PC-3 (cell line): Measurements from ENCODE around the gene KDM1A. TPM values are rescaled to one million over a fixed set of nuclear protein-coding genes. Genes with fewer than 3 reads are reported as not detected.
A peak's percentile ranks its signal among the peaks of the same experiment; 100 is the strongest.
"Not testable (repeated sequence)": the region's sequence is repeated elsewhere in the genome, so short reads cannot be mapped to it uniquely, and the experiment has no call there.

Source experiments
- ATAC-seq: fragments of 200-7000 bp; cut with Tn5 transposase; 2 replicates; pipeline ENCODE4 v1.9.1; 2020; ENCODE audit warnings: mild to moderate bottlenecking, moderate library complexity
- BruUV-seq: library from RNA; stranded (reverse); fragments of 400-500 nt; replicated peaks from 2 replicates; lab custom pipeline; 2021; lab: Mats Ljungman, UMichigan
- CTCF ChIA-PET: fragments of 300-600 bp; sonication (Branson Sonifier 250); formaldehyde crosslinking; loops from one replicate; lab custom pipeline; 2022; ENCODE audit warnings: antibody characterized with exemption; lab: Charles Lee
- POLR2A ChIA-PET: fragments of 300-600 bp; sonication (Branson Sonifier 250); formaldehyde crosslinking; loops from one replicate; lab custom pipeline; 2022; ENCODE audit warnings: antibody characterized with exemption; ENCODE audit not compliant: unreplicated experiment; lab: Charles Lee
- DNase-seq: peaks from one replicate; pipeline ENCODE4 v3.0.0-alpha.2; 2015
- H2AFZ ChIP-seq: fragments of 300-600 bp; sonication (generic); 2 replicates; pipeline ENCODE4 v1.6.0; 2016; ENCODE audit warnings: antibody characterized with exemption, low read length
- H3F3A ChIP-seq: fragments of 300-600 bp; sonication (generic); one replicate; pipeline ENCODE4 v1.6.0; 2017; ENCODE audit warnings: antibody characterized with exemption, low read length, control low read depth, mild to moderate bottlenecking; ENCODE audit not compliant: unreplicated experiment
- H3K27ac ChIP-seq: fragments of 300-600 bp; sonication (generic); 2 replicates; pipeline ENCODE4 v1.5.1; 2016; ENCODE audit warnings: mild to moderate bottlenecking, low read length
- H3K27me3 ChIP-seq: fragments of 300-600 bp; sonication (generic); 2 replicates; pipeline ENCODE4 v1.6.1; 2016; ENCODE audit warnings: low read length, mixed read lengths
- H3K36me3 ChIP-seq: fragments of 300-600 bp; sonication (generic); 2 replicates; pipeline ENCODE4 v1.6.1; 2016; ENCODE audit warnings: low read depth, mixed run types, low read length, mixed read lengths
- H3K4me1 ChIP-seq: fragments of 300-600 bp; sonication (generic); 2 replicates; pipeline ENCODE4 v1.5.1; 2016; ENCODE audit warnings: low read length; ENCODE audit not compliant: insufficient read depth
- H3K4me2 ChIP-seq: fragments of 300-600 bp; sonication (generic); 2 replicates; pipeline ENCODE4 v1.6.0; 2016; ENCODE audit warnings: low read length
- H3K4me3 ChIP-seq: fragments of 300-600 bp; sonication (generic); 2 replicates; pipeline ENCODE4 v1.5.1; 2016; ENCODE audit warnings: mild to moderate bottlenecking, low read length, mixed read lengths
- H3K79me2 ChIP-seq: fragments of 300-600 bp; sonication (generic); 2 replicates; pipeline ENCODE4 v1.6.1; 2017; ENCODE audit warnings: low read length, mixed read lengths
- H3K9ac ChIP-seq: fragments of 300-600 bp; sonication (generic); 2 replicates; pipeline ENCODE4 v1.6.0; 2016; ENCODE audit warnings: mild to moderate bottlenecking, low read length
- H3K9me2 ChIP-seq: fragments of 300-600 bp; sonication (generic); replicated peaks from 2 replicates; pipeline ENCODE4 v1.6.1; 2016; ENCODE audit warnings: mixed run types, low read length, mixed read lengths
- H3K9me3 ChIP-seq: fragments of 300-600 bp; sonication (generic); 2 replicates; pipeline ENCODE4 v1.6.1; 2016; ENCODE audit warnings: low read length, mixed read lengths
- H4K20me1 ChIP-seq: fragments of 300-600 bp; sonication (generic); 2 replicates; pipeline ENCODE4 v1.6.1; 2016; ENCODE audit warnings: low read length, mixed read lengths
- CTCF ChIP-seq: fragments of 300-600 bp; sonication (generic); conservative IDR thresholded peaks from 2 replicates; pipeline ENCODE4 v1.5.1; 2017; ENCODE audit warnings: antibody characterized with exemption, low read depth, mild to moderate bottlenecking, low read length
- EZH2 ChIP-seq: fragments of 300-600 bp; sonication (generic); IDR thresholded peaks from one replicate; pipeline ENCODE4 v1.6.1; 2017; ENCODE audit warnings: antibody characterized with exemption, mild to moderate bottlenecking, low read length; ENCODE audit not compliant: unreplicated experiment
- EZH2phosphoT487 ChIP-seq: fragments of 300-600 bp; sonication (generic); IDR thresholded peaks from 2 replicates; pipeline ENCODE4 v1.6.1; 2018; ENCODE audit warnings: mild to moderate bottlenecking, antibody characterized with exemption, low read length, borderline replicate concordance
- intact Hi-C: fragments of 100-400 bp; cut with micrococcal nuclease; formaldehyde crosslinking; loops from 2 replicates; pipeline ENCODE4 v1.9.0; 2023
- total RNA-seq: library from RNA; depleted of rRNA; stranded (reverse); fragments of >200 nt; gene quantifications from 2 replicates; pipeline ENCODE4 v1.2.3, GENCODE V29; 2014

Gene KDM1A
- total RNA-seq, 1 experiment from 2014 or later = 186 TPM

GRCh38 chr1:23004112-23004511 is 15.2 kb upstream of the KDM1A start:
- CTCF ChIA-PET = no interaction called here
- Histone ChIP-seq H3K79me2 (no peaks in the 10 kb centered on the region), H3K27ac (peak overlapping the region; percentile 89), H3K4me2 (peak overlapping the region; percentile 68), H3K4me3 (no peak overlapping the region), H2AFZ (no peak overlapping the region), H3K36me3 (no peaks in the 10 kb centered on the region; the same call in 1 of the 2 replicates), H3K4me1 (peaks cover 19% of the 10 kb centered on the region), H3K9me2 (no peaks in the 10 kb centered on the region), H3F3A (peaks cover 4% of the 10 kb centered on the region), H4K20me1 (no peaks in the 10 kb centered on the region), H3K9ac (peak overlapping the region; percentile 61), H3K9me3 (no peaks in the 10 kb centered on the region), H3K27me3 (no peaks in the 10 kb centered on the region)
- POLR2A ChIA-PET = no interaction called here
- no TSS peak for BruUV-seq
- ATAC-seq (no peak; the same call in 1 of the 2 replicates), DNase-seq (peak; percentile 81)
- intact Hi-C loops = no loop called here
- TF ChIP-seq EZH2phosphoT487 (no peak), CTCF (no peak), EZH2 (no peak)

GRCh38 chr1:23004769-23005168 is 14.5 kb upstream of the KDM1A start:
- POLR2A ChIA-PET = not testable (repeated sequence)

GRCh38 chr1:23007106-23007505 is 12.2 kb upstream of the KDM1A start:
- ChIA-PET POLR2A (no interaction called here), CTCF (no interaction called here)
- intact Hi-C loops = no loop called here
- H3K4me1 ChIP-seq = peaks cover 43% of the 10 kb centered on the region
- ATAC-seq = no peak
- no peaks in the 10 kb centered on the region for H3K36me3 ChIP-seq
- H2AFZ ChIP-seq = no peak overlapping the region
- no TSS peak for BruUV-seq
- H3K4me2 ChIP-seq = no peak overlapping the region
- H4K20me1 ChIP-seq = no peaks in the 10 kb centered on the region
- DNase-seq = no peak
- no peak overlapping the region for H3K9ac ChIP-seq
- no peaks in the 10 kb centered on the region for H3K9me3 ChIP-seq
- H3F3A ChIP-seq = peaks cover 7% of the 10 kb centered on the region
- no peak overlapping the region for H3K4me3 ChIP-seq
- H3K27ac ChIP-seq = no peak overlapping the region
- no peaks in the 10 kb centered on the region for H3K27me3 ChIP-seq
- H3K79me2 ChIP-seq = no peaks in the 10 kb centered on the region
- no peaks in the 10 kb centered on the region for H3K9me2 ChIP-seq
- TF ChIP-seq CTCF (no peak), EZH2phosphoT487 (no peak), EZH2 (no peak)

More at GRCh38 chr1:23004769-23005168, 14.5 kb upstream of the KDM1A start:
- H3K9me3 ChIP-seq, CTCF ChIA-PET, ATAC-seq, H3K79me2 ChIP-seq, intact Hi-C loops, H3F3A ChIP-seq, H2AFZ ChIP-seq, DNase-seq, H4K20me1 ChIP-seq, H3K27me3 ChIP-seq, H3K4me3 ChIP-seq, H3K9me2 ChIP-seq, BruUV-seq, H3K36me3 ChIP-seq: not testable (repeated sequence)
- Histone ChIP-seq H3K4me1 (peaks cover 23% of the 10 kb centered on the region), H3K9ac (peak overlapping the region; percentile 61), H3K27ac (peak overlapping the region; percentile 89), H3K4me2 (peak overlapping the region; percentile 68; the same call in 1 of the 2 replicates)
